ENCODE measurements around the gene MCF2L2. TPM values are rescaled to one million over a fixed set of nuclear protein-coding genes. Genes with fewer than 3 reads are reported as not detected.

MCF2L2 gene
- total RNA-seq, 1 experiment from 2014 or later, result 0.03 TPM

- Histone ChIP-seq H3K27ac (no peak overlapping the region), H3K9me3 (replicated peaks) (no peaks in the 10 kb centered on the region), H3K27me3 (replicated peaks) (no peaks in the 10 kb centered on the region), H3K36me3 (no peaks in the 10 kb centered on the region), H3K4me1 (replicated peaks) (peaks cover 10% of the 10 kb centered on the region), H3K4me3 (no peak overlapping the region)
- no peak for DNase-seq (ENCODE audit: low read depth in 1 of 2, low spot score in 2 of 2)
Measured at GRCh38 chr3:183291497-183292031, 136.9 kb downstream of the MCF2L2 start.

- DNase-seq (ENCODE audit: low read depth in 1 of 2, low spot score in 2 of 2), result no peak
- Histone ChIP-seq H3K9me3 (replicated peaks) (no peaks in the 10 kb centered on the region), H3K4me1 (replicated peaks) (peaks cover 16% of the 10 kb centered on the region), H3K27me3 (replicated peaks) (no peaks in the 10 kb centered on the region), H3K4me3 (no peak overlapping the region), H3K27ac (no peak overlapping the region), H3K36me3 (no peaks in the 10 kb centered on the region)
Measured at GRCh38 chr3:183290216-183290615, 138.2 kb downstream of the MCF2L2 start.

- H3K27me3 ChIP-seq (replicated peaks), result no peaks in the 10 kb centered on the region
- no peaks in the 10 kb centered on the region for H3K9me3 ChIP-seq (replicated peaks)
- H3K4me3 ChIP-seq, result no peak overlapping the region
- no peak overlapping the region for H3K27ac ChIP-seq
- H3K4me1 ChIP-seq (replicated peaks), result peaks cover 20% of the 10 kb centered on the region
- H3K36me3 ChIP-seq, result no peaks in the 10 kb centered on the region
- DNase-seq (ENCODE audit: low read depth in 1 of 2, low spot score in 2 of 2), result no peak
Measured at GRCh38 chr3:183288117-183288516, 140.3 kb downstream of the MCF2L2 start.

GRCh38 chr3:183287301-183287971, 141.0 kb downstream of the MCF2L2 start:
- Histone ChIP-seq H3K4me3 (no peak overlapping the region), H3K27ac (no peak overlapping the region), H3K9me3 (replicated peaks) (no peaks in the 10 kb centered on the region), H3K36me3 (no peaks in the 10 kb centered on the region), H3K4me1 (replicated peaks) (peaks cover 20% of the 10 kb centered on the region), H3K27me3 (replicated peaks) (no peaks in the 10 kb centered on the region)
- DNase-seq (ENCODE audit: low read depth in 1 of 2, low spot score in 2 of 2), result no peak

GRCh38 chr3:183285828-183286457, 142.5 kb downstream of the MCF2L2 start:
- Histone ChIP-seq H3K27ac (peak overlapping the region; percentile 66), H3K4me1 (replicated peaks) (peaks cover 20% of the 10 kb centered on the region), H3K4me3 (no peak overlapping the region), H3K27me3 (replicated peaks) (no peaks in the 10 kb centered on the region), H3K36me3 (no peaks in the 10 kb centered on the region), H3K9me3 (replicated peaks) (no peaks in the 10 kb centered on the region)
- peak; percentile 69 to 89 for DNase-seq (ENCODE audit: low read depth in 1 of 2, low spot score in 2 of 2)

- peak in 1 of 2 experiments; percentile 21 for DNase-seq (ENCODE audit: low read depth in 1 of 2, low spot score in 2 of 2)
- Histone ChIP-seq H3K4me3 (no peak overlapping the region), H3K9me3 (replicated peaks) (no peaks in the 10 kb centered on the region), H3K27ac (peak overlapping the region; percentile 66), H3K36me3 (no peaks in the 10 kb centered on the region), H3K4me1 (replicated peaks) (peaks cover 20% of the 10 kb centered on the region), H3K27me3 (replicated peaks) (no peaks in the 10 kb centered on the region)
Measured at GRCh38 chr3:183285318-183285717, 143.1 kb downstream of the MCF2L2 start.

- Histone ChIP-seq H3K9me3 (replicated peaks) (no peaks in the 10 kb centered on the region), H3K4me3 (no peak overlapping the region), H3K36me3 (no peaks in the 10 kb centered on the region), H3K27ac (no peak overlapping the region), H3K27me3 (replicated peaks) (no peaks in the 10 kb centered on the region), H3K4me1 (replicated peaks) (peaks cover 20% of the 10 kb centered on the region)
- no peak for DNase-seq (ENCODE audit: low read depth in 1 of 2, low spot score in 2 of 2)
Measured at GRCh38 chr3:183284570-183284969, 143.8 kb downstream of the MCF2L2 start.

GRCh38 chr3:183283886-183284285, 144.5 kb downstream of the MCF2L2 start:
- Histone ChIP-seq H3K27ac (no peak overlapping the region), H3K36me3 (no peaks in the 10 kb centered on the region)

GRCh38 chr3:183281126-183281797, 147.2 kb downstream of the MCF2L2 start:
- Histone ChIP-seq H3K27me3 (replicated peaks) (no peaks in the 10 kb centered on the region), H3K4me1 (replicated peaks) (peaks cover 15% of the 10 kb centered on the region), H3K27ac (no peak overlapping the region), H3K4me3 (no peak overlapping the region), H3K9me3 (replicated peaks) (no peaks in the 10 kb centered on the region), H3K36me3 (no peaks in the 10 kb centered on the region)
- no peak for DNase-seq (ENCODE audit: low read depth in 1 of 2, low spot score in 2 of 2)

More at GRCh38 chr3:183283886-183284285, 144.5 kb downstream of the MCF2L2 start:
- H3K4me1 ChIP-seq (replicated peaks), result peaks cover 20% of the 10 kb centered on the region
- no peak overlapping the region for H3K4me3 ChIP-seq
- H3K27me3 ChIP-seq (replicated peaks), result no peaks in the 10 kb centered on the region
- H3K9me3 ChIP-seq (replicated peaks), result no peaks in the 10 kb centered on the region
- DNase-seq (ENCODE audit: low read depth in 1 of 2, low spot score in 2 of 2), result no peak

- Histone ChIP-seq H3K4me3 (no peak overlapping the region), H3K4me1 (replicated peaks) (peaks cover 7% of the 10 kb centered on the region), H3K9me3 (replicated peaks) (no peaks in the 10 kb centered on the region), H3K27ac (no peak overlapping the region), H3K27me3 (replicated peaks) (no peaks in the 10 kb centered on the region), H3K36me3 (no peaks in the 10 kb centered on the region)
- no peak for DNase-seq (ENCODE audit: low read depth in 1 of 2, low spot score in 2 of 2)
Measured at GRCh38 chr3:183279371-183279770, 149.0 kb downstream of the MCF2L2 start.

GRCh38 chr3:183278479-183279088, 149.8 kb downstream of the MCF2L2 start:
- DNase-seq (ENCODE audit: low read depth in 1 of 2, low spot score in 2 of 2), result no peak

GRCh38 chr3:183277260-183277659, 151.2 kb downstream of the MCF2L2 start:
- no peaks in the 10 kb centered on the region for H3K27me3 ChIP-seq (replicated peaks)
- DNase-seq (ENCODE audit: low read depth in 1 of 2, low spot score in 2 of 2), result no peak

More at GRCh38 chr3:183278479-183279088, 149.8 kb downstream of the MCF2L2 start:
- Histone ChIP-seq H3K27ac (no peak overlapping the region), H3K4me1 (replicated peaks) (peaks cover 9% of the 10 kb centered on the region), H3K27me3 (replicated peaks) (no peaks in the 10 kb centered on the region), H3K9me3 (replicated peaks) (no peaks in the 10 kb centered on the region), H3K4me3 (no peak overlapping the region), H3K36me3 (no peaks in the 10 kb centered on the region)

GRCh38 chr3:183275937-183276336, 152.5 kb downstream of the MCF2L2 start:
- Histone ChIP-seq H3K9me3 (replicated peaks) (no peaks in the 10 kb centered on the region), H3K4me3 (no peak overlapping the region), H3K4me1 (replicated peaks) (peaks cover 9% of the 10 kb centered on the region), H3K36me3 (no peaks in the 10 kb centered on the region), H3K27ac (no peak overlapping the region), H3K27me3 (replicated peaks) (no peaks in the 10 kb centered on the region)
- no peak for DNase-seq (ENCODE audit: low read depth in 1 of 2, low spot score in 2 of 2)

More at GRCh38 chr3:183277260-183277659, 151.2 kb downstream of the MCF2L2 start:
- no peak overlapping the region for H3K27ac ChIP-seq
- H3K9me3 ChIP-seq (replicated peaks), result no peaks in the 10 kb centered on the region
- peaks cover 9% of the 10 kb centered on the region for H3K4me1 ChIP-seq (replicated peaks)
- no peaks in the 10 kb centered on the region for H3K36me3 ChIP-seq
- H3K4me3 ChIP-seq, result no peak overlapping the region
